ENCODE measurements around the gene SWAP70. TPM values are rescaled to one million over a fixed set of nuclear protein-coding genes. Genes with fewer than 3 reads are reported as not detected.

Gene SWAP70
- total and polyA plus RNA-seq, 2 experiments from 2014 or later: 30.3 to 33.3 TPM

DNA sequence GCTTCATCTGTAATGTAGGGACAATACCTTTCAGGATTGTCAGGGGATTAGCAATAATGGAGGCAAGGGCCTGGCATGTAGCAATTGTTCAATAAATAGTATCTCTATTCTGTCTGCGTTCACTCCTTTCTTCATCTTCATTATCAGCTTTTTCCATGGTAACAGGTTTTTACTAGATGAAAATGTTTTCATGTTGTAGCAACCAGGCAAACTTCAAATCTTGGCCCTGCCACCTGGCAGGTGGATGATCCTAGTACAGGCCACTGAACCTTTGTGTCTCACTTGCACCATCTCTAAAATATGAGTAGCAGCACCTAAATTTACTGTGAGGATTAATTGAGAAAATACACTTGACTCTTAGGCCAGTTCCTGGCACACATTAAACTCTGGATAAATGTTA, 83.4 kb downstream of the SWAP70 start (continued):
- TF ChIP-seq, protein P1, sequence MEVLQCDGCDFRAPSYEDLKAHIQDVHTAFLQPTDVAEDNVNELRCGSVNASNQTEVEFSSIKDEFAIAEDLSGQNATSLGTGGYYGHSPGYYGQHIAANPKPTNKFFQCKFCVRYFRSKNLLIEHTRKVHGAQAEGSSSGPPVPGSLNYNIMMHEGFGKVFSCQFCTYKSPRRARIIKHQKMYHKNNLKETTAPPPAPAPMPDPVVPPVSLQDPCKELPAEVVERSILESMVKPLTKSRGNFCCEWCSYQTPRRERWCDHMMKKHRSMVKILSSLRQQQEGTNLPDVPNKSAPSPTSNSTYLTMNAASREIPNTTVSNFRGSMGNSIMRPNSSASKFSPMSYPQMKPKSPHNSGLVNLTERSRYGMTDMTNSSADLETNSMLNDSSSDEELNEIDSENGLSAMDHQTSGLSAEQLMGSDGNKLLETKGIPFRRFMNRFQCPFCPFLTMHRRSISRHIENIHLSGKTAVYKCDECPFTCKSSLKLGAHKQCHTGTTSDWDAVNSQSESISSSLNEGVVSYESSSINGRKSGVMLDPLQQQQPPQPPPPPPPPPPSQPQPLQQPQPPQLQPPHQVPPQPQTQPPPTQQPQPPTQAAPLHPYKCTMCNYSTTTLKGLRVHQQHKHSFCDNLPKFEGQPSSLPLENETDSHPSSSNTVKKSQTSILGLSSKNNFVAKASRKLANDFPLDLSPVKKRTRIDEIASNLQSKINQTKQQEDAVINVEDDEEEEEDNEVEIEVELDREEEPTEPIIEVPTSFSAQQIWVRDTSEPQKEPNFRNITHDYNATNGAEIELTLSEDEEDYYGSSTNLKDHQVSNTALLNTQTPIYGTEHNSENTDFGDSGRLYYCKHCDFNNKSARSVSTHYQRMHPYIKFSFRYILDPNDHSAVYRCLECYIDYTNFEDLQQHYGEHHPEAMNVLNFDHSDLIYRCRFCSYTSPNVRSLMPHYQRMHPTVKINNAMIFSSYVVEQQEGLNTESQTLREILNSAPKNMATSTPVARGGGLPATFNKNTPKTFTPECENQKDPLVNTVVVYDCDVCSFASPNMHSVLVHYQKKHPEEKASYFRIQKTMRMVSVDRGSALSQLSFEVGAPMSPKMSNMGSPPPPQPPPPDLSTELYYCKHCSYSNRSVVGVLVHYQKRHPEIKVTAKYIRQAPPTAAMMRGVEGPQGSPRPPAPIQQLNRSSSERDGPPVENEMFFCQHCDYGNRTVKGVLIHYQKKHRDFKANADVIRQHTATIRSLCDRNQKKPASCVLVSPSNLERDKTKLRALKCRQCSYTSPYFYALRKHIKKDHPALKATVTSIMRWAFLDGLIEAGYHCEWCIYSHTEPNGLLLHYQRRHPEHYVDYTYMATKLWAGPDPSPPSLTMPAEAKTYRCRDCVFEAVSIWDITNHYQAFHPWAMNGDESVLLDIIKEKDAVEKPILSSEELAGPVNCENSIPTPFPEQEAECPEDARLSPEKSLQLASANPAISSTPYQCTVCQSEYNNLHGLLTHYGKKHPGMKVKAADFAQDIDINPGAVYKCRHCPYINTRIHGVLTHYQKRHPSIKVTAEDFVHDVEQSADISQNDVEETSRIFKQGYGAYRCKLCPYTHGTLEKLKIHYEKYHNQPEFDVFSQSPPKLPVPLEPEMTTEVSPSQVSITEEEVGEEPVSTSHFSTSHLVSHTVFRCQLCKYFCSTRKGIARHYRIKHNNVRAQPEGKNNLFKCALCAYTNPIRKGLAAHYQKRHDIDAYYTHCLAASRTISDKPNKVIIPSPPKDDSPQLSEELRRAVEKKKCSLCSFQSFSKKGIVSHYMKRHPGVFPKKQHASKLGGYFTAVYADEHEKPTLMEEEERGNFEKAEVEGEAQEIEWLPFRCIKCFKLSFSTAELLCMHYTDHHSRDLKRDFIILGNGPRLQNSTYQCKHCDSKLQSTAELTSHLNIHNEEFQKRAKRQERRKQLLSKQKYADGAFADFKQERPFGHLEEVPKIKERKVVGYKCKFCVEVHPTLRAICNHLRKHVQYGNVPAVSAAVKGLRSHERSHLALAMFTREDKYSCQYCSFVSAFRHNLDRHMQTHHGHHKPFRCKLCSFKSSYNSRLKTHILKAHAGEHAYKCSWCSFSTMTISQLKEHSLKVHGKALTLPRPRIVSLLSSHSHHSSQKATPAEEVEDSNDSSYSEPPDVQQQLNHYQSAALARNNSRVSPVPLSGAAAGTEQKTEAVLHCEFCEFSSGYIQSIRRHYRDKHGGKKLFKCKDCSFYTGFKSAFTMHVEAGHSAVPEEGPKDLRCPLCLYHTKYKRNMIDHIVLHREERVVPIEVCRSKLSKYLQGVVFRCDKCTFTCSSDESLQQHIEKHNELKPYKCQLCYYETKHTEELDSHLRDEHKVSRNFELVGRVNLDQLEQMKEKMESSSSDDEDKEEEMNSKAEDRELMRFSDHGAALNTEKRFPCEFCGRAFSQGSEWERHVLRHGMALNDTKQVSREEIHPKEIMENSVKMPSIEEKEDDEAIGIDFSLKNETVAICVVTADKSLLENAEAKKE (CRISPR knock-in tag; IDR thresholded peaks at IDR 0.05): no peak
- TF ChIP-seq, protein P2, sequence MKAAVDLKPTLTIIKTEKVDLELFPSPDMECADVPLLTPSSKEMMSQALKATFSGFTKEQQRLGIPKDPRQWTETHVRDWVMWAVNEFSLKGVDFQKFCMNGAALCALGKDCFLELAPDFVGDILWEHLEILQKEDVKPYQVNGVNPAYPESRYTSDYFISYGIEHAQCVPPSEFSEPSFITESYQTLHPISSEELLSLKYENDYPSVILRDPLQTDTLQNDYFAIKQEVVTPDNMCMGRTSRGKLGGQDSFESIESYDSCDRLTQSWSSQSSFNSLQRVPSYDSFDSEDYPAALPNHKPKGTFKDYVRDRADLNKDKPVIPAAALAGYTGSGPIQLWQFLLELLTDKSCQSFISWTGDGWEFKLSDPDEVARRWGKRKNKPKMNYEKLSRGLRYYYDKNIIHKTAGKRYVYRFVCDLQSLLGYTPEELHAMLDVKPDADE (IDR thresholded peaks at IDR 0.05): no peak
- TF ChIP-seq EZH2phosphoT487 (IDR thresholded peaks at IDR 0.05; ENCODE audit: unreplicated experiment) (no peak), NANOG (IDR thresholded peaks at IDR 0.05; ENCODE audit: borderline replicate concordance) (no peak), ZNF331 (CRISPR knock-in tag; IDR thresholded peaks at IDR 0.05; ENCODE audit: low read depth) (no peak), EZH2 (IDR thresholded peaks at IDR 0.05; ENCODE audit: low read depth, unreplicated experiment) (no peak)

GRCh38 chr11:9747828-9748227, 84.0 kb downstream of the SWAP70 start:
- H3K27me3 ChIP-seq (ENCODE audit: insufficient read depth): no peaks in the 10 kb centered on the region
- H3K27me3 Mint-ChIP-seq (ENCODE audit: insufficient read depth, low read depth, poor library complexity): peaks cover 2% of the 10 kb centered on the region
- no peaks in the 10 kb centered on the region for H3K4me1 ChIP-seq (ENCODE audit: insufficient read depth)
- H4K20me1 ChIP-seq (replicated peaks; ENCODE audit: insufficient read depth): no peaks in the 10 kb centered on the region
- H3K4me1 Mint-ChIP-seq: peaks cover 6% of the 10 kb centered on the region; the same call in 2 of the 3 replicates
- no peak overlapping the region for H2AFZ ChIP-seq
- TF ChIP-seq NANOG (IDR thresholded peaks at IDR 0.05; ENCODE audit: borderline replicate concordance): no peak
- TF ChIP-seq, protein P2 (IDR thresholded peaks at IDR 0.05): no peak
- TF ChIP-seq, protein P3, sequence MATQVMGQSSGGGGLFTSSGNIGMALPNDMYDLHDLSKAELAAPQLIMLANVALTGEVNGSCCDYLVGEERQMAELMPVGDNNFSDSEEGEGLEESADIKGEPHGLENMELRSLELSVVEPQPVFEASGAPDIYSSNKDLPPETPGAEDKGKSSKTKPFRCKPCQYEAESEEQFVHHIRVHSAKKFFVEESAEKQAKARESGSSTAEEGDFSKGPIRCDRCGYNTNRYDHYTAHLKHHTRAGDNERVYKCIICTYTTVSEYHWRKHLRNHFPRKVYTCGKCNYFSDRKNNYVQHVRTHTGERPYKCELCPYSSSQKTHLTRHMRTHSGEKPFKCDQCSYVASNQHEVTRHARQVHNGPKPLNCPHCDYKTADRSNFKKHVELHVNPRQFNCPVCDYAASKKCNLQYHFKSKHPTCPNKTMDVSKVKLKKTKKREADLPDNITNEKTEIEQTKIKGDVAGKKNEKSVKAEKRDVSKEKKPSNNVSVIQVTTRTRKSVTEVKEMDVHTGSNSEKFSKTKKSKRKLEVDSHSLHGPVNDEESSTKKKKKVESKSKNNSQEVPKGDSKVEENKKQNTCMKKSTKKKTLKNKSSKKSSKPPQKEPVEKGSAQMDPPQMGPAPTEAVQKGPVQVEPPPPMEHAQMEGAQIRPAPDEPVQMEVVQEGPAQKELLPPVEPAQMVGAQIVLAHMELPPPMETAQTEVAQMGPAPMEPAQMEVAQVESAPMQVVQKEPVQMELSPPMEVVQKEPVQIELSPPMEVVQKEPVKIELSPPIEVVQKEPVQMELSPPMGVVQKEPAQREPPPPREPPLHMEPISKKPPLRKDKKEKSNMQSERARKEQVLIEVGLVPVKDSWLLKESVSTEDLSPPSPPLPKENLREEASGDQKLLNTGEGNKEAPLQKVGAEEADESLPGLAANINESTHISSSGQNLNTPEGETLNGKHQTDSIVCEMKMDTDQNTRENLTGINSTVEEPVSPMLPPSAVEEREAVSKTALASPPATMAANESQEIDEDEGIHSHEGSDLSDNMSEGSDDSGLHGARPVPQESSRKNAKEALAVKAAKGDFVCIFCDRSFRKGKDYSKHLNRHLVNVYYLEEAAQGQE (IDR thresholded peaks at IDR 0.05; ENCODE audit: unreplicated experiment): no peak
- TF ChIP-seq JUNB (IDR thresholded peaks at IDR 0.05; ENCODE audit: unreplicated experiment): no peak
- TF ChIP-seq STAT1 (IDR thresholded peaks at IDR 0.05; ENCODE audit: unreplicated experiment): no peak
- TF ChIP-seq CREB1 (CRISPR knock-in tag; IDR thresholded peaks at IDR 0.05; ENCODE audit: low read depth): no peak
- no peak for TF ChIP-seq POLR2AphosphoS5 (IDR thresholded peaks at IDR 0.05; ENCODE audit: low read depth)
- TF ChIP-seq EZH2 (IDR thresholded peaks at IDR 0.05; ENCODE audit: low read depth, unreplicated experiment): no peak
- no peak for TF ChIP-seq ZNF331 (CRISPR knock-in tag; IDR thresholded peaks at IDR 0.05; ENCODE audit: low read depth)
- ATAC-seq: peak; percentile 52
- DNase-seq (ENCODE audit: low spot score): no peak
- H3K36me3 ChIP-seq (ENCODE audit: insufficient read depth): peaks cover 13% of the 10 kb centered on the region
- H3K36me3 Mint-ChIP-seq (ENCODE audit: low read depth): peaks cover 31% of the 10 kb centered on the region
- H3K27ac ChIP-seq (ENCODE audit: low read depth): peak overlapping the region; percentile 22; the same call in 1 of the 2 replicates
- H3K4me3 ChIP-seq: no peak overlapping the region
- H3K9me3 Mint-ChIP-seq: peaks cover 2% of the 10 kb centered on the region; the same call in 1 of the 3 replicates
- H3K4me3 Mint-ChIP-seq: no peak overlapping the region
- peak overlapping the region; percentile 16; the same call in 1 of the 2 replicates for H3K27ac Mint-ChIP-seq
- H3K79me2 ChIP-seq (replicated peaks; ENCODE audit: insufficient read depth): peaks cover 6% of the 10 kb centered on the region; the same call in 1 of the 2 replicates
- H3K4me2 ChIP-seq: no peak overlapping the region
- H3K9me2 ChIP-seq (ENCODE audit: insufficient read depth): no peaks in the 10 kb centered on the region
- peaks cover 2% of the 10 kb centered on the region; the same call in 1 of the 2 replicates for H3F3A ChIP-seq (replicated peaks; ENCODE audit: low read depth)
